HG03520 (cell line): Measurements from ENCODE around the gene RAB30.
"Not testable (repeated sequence)": the region's sequence is repeated elsewhere in the genome, so short reads cannot be mapped to it uniquely, and the experiment has no call there.

Source experiments
- ATAC-seq: cut with Tn5 transposase; IDR thresholded peaks from one replicate; pipeline ENCODE4 v1.9.1; 2021; ENCODE audit warnings: mild to moderate bottlenecking, moderate library complexity; ENCODE audit not compliant: unreplicated experiment

RAB30 gene

DNA sequence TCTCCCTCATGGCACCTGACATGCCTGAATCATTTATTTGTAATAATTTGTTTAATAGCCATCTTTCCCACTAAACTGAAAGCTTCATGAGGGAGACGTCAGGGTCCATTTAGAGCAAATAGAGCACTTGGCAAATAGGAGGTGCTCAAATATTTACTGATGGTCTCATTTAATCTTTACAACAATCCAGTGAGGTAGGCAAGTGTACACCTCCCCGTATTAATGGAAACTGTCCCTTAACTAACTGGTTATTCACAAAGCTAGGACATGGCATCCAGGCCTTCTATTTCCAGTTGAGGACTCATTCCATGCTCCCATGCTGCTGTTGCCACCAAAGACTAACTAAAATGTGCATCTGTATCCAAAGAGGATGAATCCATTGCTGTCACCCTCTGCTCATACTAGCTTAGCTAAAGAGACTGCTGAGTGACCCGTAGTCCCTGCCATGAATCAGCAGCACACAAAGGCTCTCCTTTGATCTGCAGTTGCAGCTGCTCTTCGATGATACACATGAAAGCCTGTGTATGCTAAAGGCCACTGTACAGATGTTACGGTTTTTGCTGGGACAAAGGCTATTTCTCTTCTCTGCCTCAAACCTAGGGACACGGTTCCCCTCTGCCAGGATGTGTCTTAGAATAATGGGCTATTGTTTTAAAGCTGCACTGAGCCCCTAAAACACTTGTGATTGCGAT is 82.6 kb downstream of the RAB30 start:
- no peak for ATAC-seq

DNA sequence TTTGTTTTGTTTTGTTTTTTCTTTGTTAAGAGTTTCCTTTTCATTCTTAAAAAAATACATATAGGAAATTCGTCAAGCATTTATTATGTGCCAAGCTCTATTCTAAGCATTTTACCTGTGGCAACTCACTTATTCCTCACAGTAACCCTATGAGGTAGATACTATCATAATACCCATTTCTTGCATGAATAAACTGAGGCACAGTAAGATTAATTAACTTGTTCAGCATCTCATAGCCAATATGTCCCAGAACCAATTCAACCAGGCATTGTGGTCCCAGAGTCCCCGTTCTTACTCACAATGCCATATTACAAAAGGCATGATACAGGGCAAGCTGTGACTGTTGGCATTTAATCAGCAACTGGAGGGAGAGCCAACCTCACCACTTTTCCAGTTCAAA is 83.7 kb downstream of the RAB30 start:
- ATAC-seq, result no peak

DNA sequence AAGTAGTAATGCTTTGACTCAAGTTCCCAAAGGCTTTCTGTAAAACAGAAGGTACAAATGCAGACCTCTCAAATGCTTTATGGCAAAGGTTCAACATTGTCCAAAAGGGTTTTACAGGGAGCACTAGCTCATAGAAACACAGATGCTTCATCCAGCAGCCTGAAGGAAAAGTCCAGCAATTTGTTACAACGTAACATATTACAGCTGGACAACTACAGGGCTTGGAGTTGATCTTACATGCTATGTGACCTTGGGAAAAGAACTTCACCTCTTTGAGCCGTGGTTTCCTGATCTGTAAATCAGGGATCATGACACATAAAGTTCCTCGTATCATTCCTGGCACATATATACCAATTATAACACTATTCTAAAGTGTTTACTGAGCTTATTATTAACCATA is 85.3 kb downstream of the RAB30 start:
- no peak for ATAC-seq

DNA sequence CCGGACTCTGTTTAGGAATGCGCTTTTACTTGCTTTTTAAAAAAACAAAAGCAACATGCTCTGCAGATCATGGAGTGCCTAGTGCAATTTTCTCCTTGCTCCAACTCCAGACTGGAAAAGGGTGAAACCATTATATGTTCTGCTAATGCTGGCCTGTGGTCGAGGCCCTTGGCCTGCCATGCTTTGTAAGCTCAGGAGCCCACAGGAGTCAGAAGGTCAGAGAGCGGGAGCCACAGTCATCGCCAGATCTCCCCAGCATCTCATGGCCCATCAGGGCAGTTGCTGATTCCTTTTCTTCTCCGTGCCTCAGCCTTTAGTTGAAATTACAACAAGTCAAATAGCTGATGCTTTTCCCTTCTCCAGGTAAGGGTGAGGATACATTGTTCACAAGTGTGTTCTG is 89.8 kb downstream of the RAB30 start:
- ATAC-seq, result no peak

DNA sequence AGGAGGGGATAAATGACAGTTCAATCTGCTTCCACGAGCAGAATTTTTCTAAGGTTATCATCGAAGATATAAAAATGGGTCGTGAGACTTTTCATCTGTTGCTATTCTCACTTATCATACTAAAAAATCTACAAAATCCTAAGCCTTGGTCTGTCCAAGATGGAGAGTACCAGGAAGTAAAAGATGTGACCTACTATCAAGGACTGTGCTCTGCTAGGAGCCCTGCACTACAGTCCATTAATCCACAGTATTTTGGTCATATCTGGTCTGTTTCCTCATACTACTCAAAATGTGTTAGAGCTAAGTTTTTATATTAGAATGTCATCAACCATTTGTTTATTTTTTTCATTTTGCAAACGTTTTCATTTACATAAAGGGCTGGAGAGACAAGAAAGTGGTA is 90.8 kb downstream of the RAB30 start:
- ATAC-seq, result no peak

DNA sequence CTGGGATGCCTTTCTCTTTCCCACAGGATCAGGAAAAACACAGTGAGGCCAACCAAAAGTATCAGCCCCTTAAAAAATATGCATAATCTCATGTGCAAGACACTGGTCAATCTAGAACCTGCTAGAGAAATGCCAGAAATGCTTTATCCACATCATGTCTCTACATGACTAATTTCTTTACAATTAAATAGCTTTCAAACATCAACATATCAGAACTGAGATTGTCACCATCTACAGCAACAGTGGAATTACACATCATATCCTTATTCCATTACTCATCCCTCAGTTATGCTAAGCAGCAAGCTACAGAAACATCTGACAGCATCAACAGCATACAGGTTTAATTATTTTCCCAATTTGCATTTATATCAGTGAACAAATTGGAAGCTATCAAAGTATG is 91.4 kb downstream of the RAB30 start:
- no peak for ATAC-seq

DNA sequence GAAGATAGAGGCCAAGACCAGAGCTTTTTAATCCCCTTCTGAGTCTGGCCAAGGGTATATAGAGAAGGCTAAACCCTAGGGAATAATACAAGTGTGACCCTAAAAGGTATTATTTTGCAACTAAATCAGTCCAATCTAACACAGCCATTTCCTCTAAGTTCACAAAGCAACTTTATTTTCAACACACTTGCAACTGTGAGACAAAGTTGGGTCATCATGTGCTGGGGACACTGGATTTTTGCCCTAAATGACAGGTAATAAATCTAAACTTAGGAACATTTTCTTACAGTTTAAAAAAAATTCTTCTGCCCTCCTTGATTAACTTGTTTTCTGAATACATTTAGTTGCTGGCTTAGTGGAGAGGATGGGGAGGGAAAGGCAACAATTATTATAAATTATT is 91.9 kb downstream of the RAB30 start:
- no peak for ATAC-seq

DNA sequence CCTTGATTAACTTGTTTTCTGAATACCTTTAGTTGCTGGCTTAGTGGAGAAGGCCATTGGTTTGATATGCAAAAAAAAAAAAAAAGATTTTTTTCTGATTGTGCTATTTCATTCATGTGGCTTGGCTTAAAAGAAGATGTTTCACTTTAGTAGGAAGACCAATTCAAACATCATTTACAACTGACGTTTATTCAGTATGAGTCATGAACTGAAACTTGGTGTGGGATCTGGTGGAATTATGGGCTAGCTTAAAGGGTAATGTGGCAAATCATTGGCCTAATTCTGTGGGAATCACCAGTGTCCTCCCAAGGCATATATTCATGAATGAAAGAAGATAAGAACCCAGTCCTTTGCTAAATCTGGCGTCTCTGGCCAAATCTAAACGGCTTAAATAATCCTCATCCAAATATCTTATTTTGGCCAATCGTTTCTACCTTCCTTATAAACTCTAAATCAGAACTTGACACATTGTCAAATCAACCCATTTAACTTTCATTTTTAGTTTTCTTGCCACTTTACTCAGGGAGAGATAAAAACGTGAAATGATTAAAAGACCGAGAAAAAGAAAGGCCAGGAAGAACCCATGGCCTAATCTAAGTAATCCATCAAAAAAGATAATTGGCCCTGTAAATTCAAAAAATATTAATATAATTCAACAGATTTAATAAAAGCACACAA is 93.1 kb downstream of the RAB30 start:
- ATAC-seq, result no peak

DNA sequence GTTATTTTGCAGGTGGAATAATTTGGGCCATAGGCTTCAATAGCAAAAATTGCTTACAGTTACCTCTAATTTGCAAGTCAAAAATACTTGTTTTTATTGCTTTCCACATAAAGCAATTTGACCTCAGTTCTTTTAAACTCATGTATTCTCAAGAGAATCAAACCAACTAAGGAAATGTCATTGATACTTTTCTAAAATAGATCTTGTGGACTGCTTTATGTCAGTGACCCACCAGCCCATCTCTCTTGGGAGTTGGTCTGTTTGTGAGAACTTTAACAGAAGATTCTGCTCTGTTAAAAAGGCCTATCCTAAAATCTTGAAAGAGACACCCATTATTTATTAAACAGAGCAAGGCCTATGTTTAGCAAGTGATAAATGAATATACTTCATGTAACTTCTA is 94.9 kb downstream of the RAB30 start:
- no peak for ATAC-seq

DNA sequence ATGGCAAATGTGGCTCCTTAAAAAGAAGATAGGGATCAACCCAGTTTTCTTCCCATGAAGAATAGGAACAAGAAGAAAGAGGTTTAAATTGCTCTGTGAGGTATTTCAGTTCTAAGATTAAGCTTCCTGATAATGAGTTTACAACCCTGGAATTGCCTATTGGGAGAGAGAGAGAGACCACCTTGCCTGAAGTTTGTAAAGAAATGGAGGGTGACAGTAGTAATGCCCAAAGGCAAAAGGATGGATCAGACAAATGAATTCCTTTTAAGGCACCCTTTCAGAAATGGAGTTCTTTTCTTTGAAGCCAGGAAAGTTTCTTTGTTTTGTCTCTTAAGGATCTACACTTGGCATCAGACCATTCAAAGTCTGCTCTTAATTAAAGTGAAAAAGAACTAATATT is 95.8 kb downstream of the RAB30 start:
- ATAC-seq, result no peak

DNA sequence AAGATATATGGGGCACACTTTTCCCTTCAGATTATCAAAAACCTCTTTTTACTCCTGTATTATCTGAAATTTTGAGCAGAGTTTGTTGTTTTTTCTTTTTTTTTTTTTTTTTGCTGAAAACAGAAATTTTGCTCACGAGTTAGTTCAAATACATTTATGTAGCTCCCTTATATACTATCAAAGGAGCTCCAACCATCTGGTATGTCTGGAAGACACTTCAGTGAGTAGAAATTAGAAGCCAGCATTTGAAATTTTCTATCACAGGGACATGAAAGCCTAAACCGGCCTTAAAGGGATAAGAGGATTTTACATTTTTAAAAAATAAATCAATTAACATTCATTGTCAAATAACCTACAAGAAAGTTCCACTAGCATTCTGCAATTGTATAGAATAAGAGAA is 96.8 kb downstream of the RAB30 start:
- ATAC-seq, result no peak

DNA sequence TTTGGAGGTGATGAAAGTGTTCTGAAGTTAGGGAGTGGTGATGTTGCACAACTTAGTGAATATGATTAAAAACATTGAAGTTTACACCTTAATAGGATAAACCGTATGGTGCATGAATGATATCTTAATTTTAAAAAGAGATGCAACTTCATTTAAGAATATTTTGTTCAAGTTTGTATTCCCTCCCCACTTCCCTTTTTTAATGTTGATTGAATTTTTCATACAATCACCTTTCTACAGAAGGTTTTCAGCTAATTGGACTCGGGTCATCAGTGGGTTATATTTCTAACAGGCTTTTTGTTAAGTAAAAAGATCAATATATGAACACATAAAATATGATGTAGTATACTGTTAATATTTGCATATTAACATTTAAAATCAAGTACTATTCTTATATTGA is 97.6 kb downstream of the RAB30 start:
- no peak for ATAC-seq

DNA sequence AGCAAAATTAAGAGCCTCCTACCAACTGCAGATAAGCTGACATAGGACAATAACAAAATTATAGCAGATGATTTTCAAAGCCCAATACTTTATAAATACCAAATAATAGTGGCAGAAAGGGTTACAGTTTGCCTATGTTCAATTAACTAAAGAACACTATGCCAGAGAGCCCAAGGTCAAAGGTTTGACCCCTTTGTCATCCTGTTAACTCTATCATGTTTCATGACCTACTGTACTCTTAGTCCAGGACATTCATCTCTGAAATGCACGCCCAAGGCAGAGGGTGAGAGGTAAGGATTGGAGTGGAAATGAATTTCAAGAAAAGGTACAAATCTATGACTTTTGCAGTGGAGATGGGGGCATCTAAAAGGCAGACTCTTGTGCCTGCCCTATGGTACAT is 99.6 kb downstream of the RAB30 start:
- no peak for ATAC-seq

DNA sequence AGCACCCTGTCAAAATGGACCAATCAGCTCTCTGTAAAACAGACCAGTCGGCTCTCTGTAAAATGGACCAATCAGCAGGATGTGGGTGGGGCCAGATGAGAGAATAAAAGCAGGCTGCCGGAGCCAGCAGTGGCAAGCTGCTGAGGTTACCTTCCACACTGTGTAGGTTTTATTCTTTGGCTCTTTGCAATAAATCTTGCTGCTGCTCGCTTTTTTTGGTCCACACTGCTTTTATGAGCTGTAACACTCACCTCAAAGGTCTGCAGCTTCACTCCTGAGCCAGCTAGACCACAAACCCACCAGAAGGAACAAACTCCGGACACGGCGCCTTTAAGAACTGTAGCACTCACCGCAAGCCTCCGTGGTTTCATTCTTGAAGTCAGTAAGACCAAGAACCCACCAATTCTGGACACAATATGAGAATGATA is 100.2 kb downstream of the RAB30 start:
- ATAC-seq, result not testable (repeated sequence)

DNA sequence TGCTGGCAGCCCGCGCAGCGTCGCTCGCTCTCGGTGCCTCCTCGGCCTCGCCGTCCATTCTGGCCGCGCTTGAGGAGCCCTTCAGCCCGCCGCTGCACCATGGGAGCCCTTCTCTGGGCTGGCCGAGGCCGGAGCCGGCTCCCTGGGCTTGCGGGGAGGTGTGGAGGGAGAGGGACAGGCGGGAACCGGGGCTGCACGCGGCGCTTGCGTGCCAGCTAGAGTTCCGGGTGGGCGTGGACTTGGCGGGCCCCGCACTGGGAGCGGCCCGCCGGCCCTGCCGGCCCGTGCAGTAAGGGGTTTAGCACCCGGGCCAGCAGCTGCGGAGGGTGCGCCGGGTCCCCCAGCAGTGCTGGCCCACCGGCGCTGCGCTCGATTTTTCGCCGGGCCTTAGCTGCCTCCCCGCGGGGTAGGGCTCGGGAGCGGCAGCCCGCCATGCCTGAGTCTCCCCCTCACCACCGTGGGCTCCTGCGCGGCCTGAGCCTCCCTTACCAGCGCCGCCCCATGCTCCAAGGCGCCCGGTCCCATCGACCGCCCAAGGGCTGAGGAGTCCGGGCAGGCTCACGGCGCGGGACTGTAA is 101.1 kb downstream of the RAB30 start:
- ATAC-seq, result not testable (repeated sequence)

DNA sequence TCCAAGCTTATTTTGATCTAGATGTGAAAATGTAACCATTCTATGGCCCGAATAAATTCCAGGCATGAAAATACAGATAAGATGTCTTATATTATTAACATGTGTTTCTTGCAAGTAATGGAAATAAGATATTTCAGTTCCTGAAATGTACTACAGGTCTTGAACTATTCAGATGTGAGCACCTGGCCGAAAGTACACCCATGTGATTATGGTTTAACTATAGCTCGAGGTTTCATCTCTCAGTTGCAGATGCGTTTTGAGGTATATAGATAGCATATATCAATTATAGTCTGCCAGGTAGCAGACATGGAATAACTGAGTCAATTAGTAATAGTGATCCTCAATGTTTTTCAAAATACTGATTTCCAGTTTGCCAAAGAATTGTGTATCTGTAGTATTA is 101.9 kb downstream of the RAB30 start:
- peak; percentile 98 for ATAC-seq

DNA sequence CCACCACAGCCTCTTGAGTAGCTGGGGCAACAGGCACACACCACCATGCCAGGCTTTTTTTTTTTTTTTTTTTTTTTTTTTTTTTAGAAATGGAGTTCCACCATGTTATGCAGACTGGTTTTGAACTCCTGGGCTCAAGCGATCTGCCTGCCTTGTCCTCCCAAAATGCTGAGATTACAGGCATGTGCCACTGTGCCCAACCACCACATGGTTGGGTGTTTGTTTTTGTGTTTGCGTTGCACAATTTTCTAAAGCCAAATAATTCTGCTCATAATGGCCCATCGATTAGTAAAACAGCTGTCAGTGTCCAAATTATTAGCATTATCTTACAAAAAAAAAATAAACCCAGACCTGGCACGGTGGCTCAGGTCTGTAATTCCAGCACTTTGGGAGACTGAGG is 104.3 kb downstream of the RAB30 start:
- no peak for ATAC-seq

DNA sequence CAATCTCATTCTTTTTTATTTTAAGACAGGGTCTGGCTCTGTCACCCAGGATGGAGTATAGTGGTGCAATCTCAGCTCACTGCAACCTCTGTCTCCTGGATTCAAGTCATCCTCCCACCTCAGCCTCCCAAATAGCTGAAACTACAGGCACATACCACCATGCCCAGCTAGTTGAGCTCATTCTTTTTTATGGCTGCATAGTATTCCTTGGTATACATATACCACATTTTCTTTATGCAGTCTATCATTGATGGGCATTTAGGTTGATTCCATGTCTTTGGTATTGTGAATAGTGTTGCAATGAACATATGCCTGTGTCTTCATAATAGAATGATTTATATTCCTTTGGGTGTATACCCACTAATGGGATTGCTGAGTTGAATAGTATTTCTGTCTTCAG is 109.7 kb downstream of the RAB30 start:
- ATAC-seq, result not testable (repeated sequence)

DNA sequence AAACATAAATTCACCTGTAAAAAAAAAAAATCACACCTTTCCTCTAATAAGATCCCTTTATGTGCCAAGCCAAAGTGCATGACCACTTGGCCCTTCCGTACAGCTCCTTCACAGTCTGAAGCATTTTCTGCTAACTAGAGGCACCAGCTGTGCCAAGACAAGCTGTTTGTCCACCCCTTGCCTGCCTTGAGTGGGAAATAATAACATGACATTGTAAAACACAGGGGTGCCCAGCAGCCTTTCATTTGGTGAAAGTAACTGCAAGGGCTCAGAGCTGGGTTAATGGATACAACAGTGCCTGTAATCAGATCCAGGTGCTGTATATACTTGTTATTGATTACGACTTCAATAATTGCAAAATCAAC is 110.9 kb downstream of the RAB30 start:
- ATAC-seq, result peak; percentile 1

DNA sequence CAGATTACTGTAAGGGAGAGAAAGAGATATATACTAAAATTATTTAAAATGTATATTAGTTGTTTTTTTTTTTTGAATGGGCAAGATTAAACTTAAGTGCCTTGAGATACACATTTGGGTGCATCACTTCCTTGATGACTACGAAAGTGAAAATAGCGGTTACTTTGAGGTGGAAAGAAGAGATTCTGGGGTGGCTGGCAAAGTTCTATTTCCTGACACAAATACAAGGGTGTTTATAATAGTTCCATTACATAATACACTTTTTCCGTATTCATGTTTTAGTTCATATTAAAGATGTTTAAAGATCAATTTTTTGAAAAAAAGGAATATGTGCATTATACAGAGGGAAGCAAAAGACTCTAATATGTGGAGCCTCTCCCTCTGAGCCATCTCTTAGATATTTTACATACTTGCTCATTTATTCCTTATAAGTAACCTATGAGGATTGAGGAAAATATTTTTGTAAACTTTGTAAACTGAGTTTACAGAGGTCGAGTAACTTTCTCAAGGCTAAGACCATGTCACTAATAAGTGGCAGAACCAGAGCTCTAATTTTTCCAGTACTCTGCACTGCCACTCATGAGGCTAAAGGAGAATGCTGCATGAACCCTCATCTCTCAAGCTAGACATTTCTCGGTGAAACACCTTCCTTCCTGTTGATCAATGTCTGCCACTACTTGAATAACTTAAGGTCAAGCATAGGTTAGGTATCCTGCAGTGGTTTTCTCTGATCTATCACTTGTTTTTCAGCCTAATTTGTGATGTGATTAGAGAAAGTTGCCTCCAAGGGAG is 111.5 kb downstream of the RAB30 start:
- peak; percentile 92 for ATAC-seq

DNA sequence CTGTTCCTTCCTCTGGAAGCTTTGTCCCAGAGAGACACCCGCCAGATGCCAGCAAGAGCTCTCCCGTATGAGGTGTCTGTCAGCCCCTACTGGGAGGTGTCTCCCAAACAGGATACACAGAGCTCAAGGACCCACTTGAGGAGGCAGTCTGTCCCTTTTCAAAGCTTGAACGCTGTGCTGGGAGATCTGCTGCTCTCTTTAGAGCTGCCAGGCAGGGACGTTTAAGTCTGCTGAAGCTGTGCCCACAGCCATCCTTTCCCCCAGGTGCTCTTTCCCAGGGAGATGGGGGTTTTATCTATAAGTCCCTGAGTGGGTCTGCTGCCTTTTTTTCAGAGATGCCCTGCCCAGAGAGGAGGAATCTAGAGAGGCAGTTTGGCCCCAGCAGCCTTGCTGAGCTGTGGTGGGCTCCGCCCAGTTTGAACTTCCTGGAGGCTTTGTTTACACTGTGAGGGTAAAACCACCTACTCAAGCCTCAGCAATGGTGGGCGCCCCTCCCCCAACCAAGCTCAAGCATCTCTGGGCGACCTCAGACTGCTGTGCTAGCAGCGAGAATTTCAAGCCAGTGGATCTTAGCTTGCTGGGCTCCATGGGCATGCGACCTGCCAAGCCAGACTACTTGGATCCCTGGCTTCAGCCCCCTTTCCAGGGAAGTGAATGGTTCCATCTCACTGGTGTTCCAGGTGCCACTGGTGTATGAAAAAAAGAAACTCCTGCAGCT is 115.8 kb downstream of the RAB30 start:
- ATAC-seq, result not testable (repeated sequence)
